Hematopoietic multipotent progenitor cell treated with erythropoietin and hydrocortisone succinate and interleukin-3 and kit ligand, for 15 days (in vitro differentiated cells): Measurements from ENCODE around the gene ASPRV1.

Source experiments
- DNase-seq: peaks from one replicate; pipeline ENCODE4 v3.0.0-alpha.2; 2015; ENCODE audit warnings: low spot score

Gene ASPRV1

GRCh38 chr2:69988086-69988635 lies 26.7 kb upstream of the ASPRV1 start:
- DNase-seq: no peak

DNA sequence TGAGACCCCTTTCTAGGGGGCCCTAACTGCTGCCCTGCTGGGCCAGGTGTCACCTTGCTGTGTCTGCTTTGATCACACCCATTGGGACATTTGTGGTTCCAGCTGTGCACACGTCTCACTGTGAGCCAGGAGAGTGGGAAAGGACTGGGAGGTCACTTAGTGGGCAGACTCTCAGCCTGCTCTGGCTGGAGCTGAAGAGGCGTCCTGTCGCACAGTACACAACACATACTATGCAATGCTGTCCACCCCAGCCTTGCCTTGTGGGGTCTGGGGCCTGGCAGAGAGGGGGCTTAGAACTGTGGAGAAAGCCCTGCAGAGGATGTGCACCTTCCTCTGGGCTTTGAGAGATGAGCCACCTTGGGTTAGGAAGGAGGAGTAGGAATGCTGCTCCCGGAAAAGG lies 25.3 kb upstream of the ASPRV1 start:
- DNase-seq: no peak

GRCh38 chr2:69985688-69986087 lies 24.3 kb upstream of the ASPRV1 start:
- DNase-seq: no peak

GRCh38 chr2:69985216-69985615 lies 23.8 kb upstream of the ASPRV1 start:
- no peak for DNase-seq

- DNase-seq: no peak
These were observed 22.0 kb upstream of the ASPRV1 start for GRCh38 chr2:69983392-69983966.

- DNase-seq: no peak
These were observed 18.7 kb upstream of the ASPRV1 start for GRCh38 chr2:69979902-69980807.

- DNase-seq: no peak
These were observed 16.6 kb upstream of the ASPRV1 start for GRCh38 chr2:69977906-69978482.

DNA sequence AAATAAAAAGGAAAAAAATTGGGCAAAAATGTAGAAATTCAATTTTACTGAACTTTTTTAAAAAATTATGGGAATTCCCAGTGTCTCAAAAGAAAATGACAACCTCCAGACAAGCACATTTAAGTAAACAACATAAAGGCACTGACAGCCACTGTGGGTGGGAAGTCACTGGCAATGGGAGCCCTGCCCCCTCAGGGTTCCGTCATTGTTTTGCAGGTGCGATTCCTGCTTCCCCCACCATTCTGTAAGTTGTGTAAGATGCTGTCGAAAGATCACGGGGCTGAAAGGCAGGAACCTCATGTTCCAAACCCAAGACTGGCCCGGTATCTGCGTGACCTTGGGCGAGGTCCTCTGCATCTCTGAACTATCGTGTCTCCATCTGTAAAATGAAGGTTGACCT lies 15.8 kb upstream of the ASPRV1 start:
- DNase-seq: no peak

DNA sequence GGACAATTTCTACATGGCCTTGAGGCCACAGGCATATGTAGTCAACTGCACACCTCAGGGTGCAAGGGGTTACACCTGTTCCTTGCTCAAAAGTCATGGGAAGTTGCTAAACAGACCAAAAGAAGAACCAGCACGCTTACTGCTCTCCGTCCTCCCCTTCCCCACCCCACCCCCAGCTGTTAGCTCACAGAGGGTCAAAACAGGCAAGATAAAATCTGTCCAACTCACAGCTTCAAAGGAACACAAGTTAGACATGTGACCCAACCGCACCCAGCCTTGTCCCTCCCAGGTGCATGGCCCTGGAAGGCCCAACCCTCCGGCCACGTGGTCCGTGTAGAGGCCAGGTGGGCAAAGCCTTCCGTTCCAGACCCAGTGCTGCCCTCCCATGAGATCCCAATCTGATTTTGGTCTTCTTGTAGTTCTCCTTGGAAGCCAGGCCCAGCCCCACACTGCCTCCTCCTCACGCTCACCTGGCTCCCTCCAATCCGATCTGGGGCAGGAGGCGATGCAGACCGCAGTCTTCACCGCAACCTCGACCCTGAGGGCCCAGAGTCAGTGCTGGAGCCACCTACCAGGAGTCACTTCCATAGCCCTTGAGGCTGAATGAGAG lies 14.5 kb upstream of the ASPRV1 start:
- no peak for DNase-seq

- no peak for DNase-seq
These were observed 13.9 kb upstream of the ASPRV1 start for GRCh38 chr2:69975136-69975852.

GRCh38 chr2:69973335-69973735 lies 11.9 kb upstream of the ASPRV1 start:
- peak; percentile 38 for DNase-seq

GRCh38 chr2:69972822-69973221 lies 11.4 kb upstream of the ASPRV1 start:
- DNase-seq: no peak

GRCh38 chr2:69969991-69970390 lies 8.6 kb upstream of the ASPRV1 start:
- no peak for DNase-seq

GRCh38 chr2:69969126-69969983 lies 7.9 kb upstream of the ASPRV1 start:
- DNase-seq: no peak

- DNase-seq: no peak
These were observed 7.2 kb upstream of the ASPRV1 start for GRCh38 chr2:69968609-69969008.

DNA sequence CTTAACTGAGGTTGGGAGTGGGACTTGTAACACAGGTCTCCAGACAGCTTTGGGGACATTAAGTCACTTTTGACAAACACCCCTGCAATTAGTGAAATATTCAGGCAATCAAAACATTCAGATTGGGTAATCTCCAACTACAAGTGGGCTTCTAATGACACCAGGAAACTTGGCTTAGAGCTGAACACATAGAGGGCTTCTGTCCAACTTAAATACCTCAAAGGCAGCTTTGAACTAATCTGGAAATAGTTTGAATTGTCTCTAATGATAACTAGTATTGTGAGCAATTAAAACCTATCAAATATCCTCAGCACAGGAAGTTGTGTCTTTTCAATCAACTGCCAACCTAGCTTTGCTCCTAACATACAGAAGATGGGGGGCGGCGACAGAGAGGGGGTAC lies 5.1 kb upstream of the ASPRV1 start:
- DNase-seq: no peak

DNA sequence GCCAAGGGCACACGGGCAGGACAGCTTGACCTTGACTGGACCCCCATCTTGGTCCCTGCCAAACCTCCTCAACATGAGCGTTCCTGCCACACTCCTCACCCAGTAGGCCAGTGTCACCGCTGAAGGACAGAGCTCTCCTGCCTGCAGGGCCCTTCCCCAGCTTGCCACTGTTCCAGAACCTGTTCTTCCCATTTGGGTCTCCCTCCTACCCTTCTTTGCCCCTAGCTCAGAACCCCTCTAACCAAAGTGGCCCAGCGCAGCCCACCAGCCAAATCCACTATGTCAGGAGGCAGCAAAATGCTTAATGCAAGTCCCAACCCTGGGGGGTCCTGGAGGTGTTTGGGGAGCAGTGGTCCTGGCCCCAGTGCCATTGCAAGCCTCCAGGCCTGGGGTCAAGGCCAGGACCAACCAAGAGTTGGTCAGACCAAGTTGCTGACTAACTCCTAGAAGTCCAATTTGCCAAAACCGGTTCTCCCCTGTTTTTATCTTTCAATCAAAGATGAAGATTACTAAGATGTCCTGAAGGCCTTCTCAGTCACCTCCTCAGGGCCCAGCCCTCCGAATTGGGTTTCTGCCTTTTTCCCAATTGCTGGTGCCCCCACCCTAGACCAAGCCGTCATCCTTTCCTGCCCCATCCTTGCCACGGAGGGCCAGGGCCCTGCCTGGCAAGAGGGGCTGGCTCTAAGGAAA lies 4.5 kb upstream of the ASPRV1 start:
- DNase-seq: no peak

- no peak for DNase-seq
These were observed 3.0 kb upstream of the ASPRV1 start for GRCh38 chr2:69964353-69964841.

GRCh38 chr2:69962986-69963730 lies 1.7 kb upstream of the ASPRV1 start:
- no peak for DNase-seq
